GM12878 (cell line): ENCODE data around the gene SMIM35. TPM values are rescaled to one million over a fixed set of nuclear protein-coding genes. Genes with fewer than 3 reads are reported as not detected.

Experiments
- BMI1 ChIP-seq: fragments of 450-650 bp; IDR thresholded peaks from 2 replicates; pipeline ENCODE4 v1.6.1; 2016; ENCODE audit warnings: mild to moderate bottlenecking, moderate library complexity, borderline replicate concordance
- CUX1 ChIP-seq: IDR thresholded peaks from 2 replicates; pipeline ENCODE4 v1.6.1; 2012; ENCODE audit warnings: improper control_type of control experiment, low read depth, low read length; ENCODE audit not compliant: insufficient replicate concordance
- E2F8 ChIP-seq: fragments of 450-650 bp; IDR thresholded peaks from 2 replicates; pipeline ENCODE4 v1.6.1; 2018; ENCODE audit warnings: mild to moderate bottlenecking, low read depth, moderate library complexity; ENCODE audit not compliant: partially characterized antibody
- E4F1 ChIP-seq: fragments of 450-650 bp; IDR thresholded peaks from 2 replicates; pipeline ENCODE4 v1.6.1; 2018; ENCODE audit warnings: borderline replicate concordance, mild to moderate bottlenecking; ENCODE audit not compliant: partially characterized antibody
- GATAD2B ChIP-seq: fragments of 450-650 bp; conservative IDR thresholded peaks from 2 replicates; pipeline ENCODE4 v1.6.1; 2017; ENCODE audit warnings: low read depth, mild to moderate bottlenecking, moderate library complexity
- HDAC2 ChIP-seq: fragments of 200-600 bp; sonication (generic); IDR thresholded peaks from 2 replicates; pipeline ENCODE4 v1.6.1; 2017
- HDAC6 ChIP-seq: fragments of 200-600 bp; sonication (generic); IDR thresholded peaks from one replicate; pipeline ENCODE4 v1.8.0; 2017; ENCODE audit warnings: antibody characterized with exemption; ENCODE audit not compliant: unreplicated experiment
- LARP7 ChIP-seq: fragments of 450-650 bp; IDR thresholded peaks from 2 replicates; pipeline ENCODE4 v1.6.1; 2017; ENCODE audit warnings: mild to moderate bottlenecking
- RCOR1 ChIP-seq: conservative IDR thresholded peaks from 2 replicates; pipeline ENCODE4 v1.6.1; 2012; ENCODE audit warnings: low read depth, low read length, improper control_type of control experiment
- TCF12 ChIP-seq: IDR thresholded peaks from 2 replicates; pipeline ENCODE4 v1.6.1; 2011; ENCODE audit warnings: low read depth, mild to moderate bottlenecking, low read length
- WRNIP1 ChIP-seq: IDR thresholded peaks from 2 replicates; pipeline ENCODE4 v1.6.1; 2011; ENCODE audit warnings: low read depth, low read length, improper control_type of control experiment, borderline replicate concordance
- ZNF24 ChIP-seq: fragments of 450-650 bp; IDR thresholded peaks from 2 replicates; pipeline ENCODE4 v1.6.1; 2017; ENCODE audit warnings: antibody characterized with exemption, mild to moderate bottlenecking
- polyA plus RNA-seq, 11 experiments: library from polyadenylated mRNA; depleted of rRNA in 4 of 11; unstranded in 6 of 11; stranded (reverse) in 5 of 11; fragments of >200 nt; fragmentation: Nextera tagmentation in 4 of 11; fragmentation: Illumina TruSeq in 1 of 11; extraction: Ambion mirVana in 4 of 11; extraction: Trizol in 1 of 11; gene quantifications; 1 replicate in 1 of 11; 2 replicates in 10 of 11; pipeline versions ENCODE4 v1.2.1 to v1.2.3, GENCODE V29; 2011 to 2016; ENCODE audit warnings: inconsistent platforms in 2 of 11, missing spikeins in 2 of 11, low read depth in 1 of 11
- total RNA-seq, 4 experiments: library from RNA; depleted of rRNA in 3 of 4; stranded (reverse); fragments of >200 nt in 3 of 4; fragmentation: Illumina TruSeq in 1 of 4; extraction: Trizol in 1 of 4; gene quantifications; 2 replicates each; pipeline versions ENCODE4 v1.2.1 to v1.2.3, GENCODE V29; 2013 to 2021

The SMIM35 gene
- total and polyA plus RNA-seq, 10 of the 15 experiments (the other 5 are each of a cell fraction or from before 2014, with no cell fraction given): 0.02 to 1.1 (median 0.05) TPM; not detected in 5

GRCh38 chr11:118049771-118050170 lies 37.0 kb downstream of the SMIM35 start (continued):
- TF ChIP-seq RCOR1 (no peak), CUX1 (no peak), HDAC2 (no peak), E4F1 (no peak), BMI1 (no peak), TCF12 (no peak), GATAD2B (no peak), LARP7 (no peak), HDAC6 (no peak), ZNF24 (no peak), WRNIP1 (no peak), E2F8 (no peak)
